ENCODE measurements around the gene ESPNL. TPM values are rescaled to one million over a fixed set of nuclear protein-coding genes. Genes with fewer than 3 reads are reported as not detected.

ESPNL gene
- total and polyA plus RNA-seq, 9 donors, result 0.75 to 3.6 (median 2.0) TPM

- Histone ChIP-seq H3K27ac (ENCODE audit: low read length) (peak overlapping the region; percentile 56), H3K9me3 (replicated peaks; ENCODE audit: control insufficient read depth, low read depth, low read length) (no peaks in the 10 kb centered on the region), H3K27me3 (ENCODE audit: control insufficient read depth, insufficient read depth, low read length) (no peaks in the 10 kb centered on the region), H3K4me1 (ENCODE audit: control insufficient read depth, insufficient read depth, low read length) (peaks cover 67% of the 10 kb centered on the region), H3K36me3 (ENCODE audit: control insufficient read depth, insufficient read depth, low read length) (peaks cover 18% of the 10 kb centered on the region), H3K4me3 (ENCODE audit: low read length) (no peak overlapping the region)
- DNase-seq, result no peak
- 50% methylated on average over 19 of the region's 30 CpGs for WGBS (ENCODE audit: insufficient coverage)
These were observed 42.5 kb downstream of the ESPNL start for GRCh38 chr2:238142382-238143205.

GRCh38 chr2:238143239-238143951 lies 43.3 kb downstream of the ESPNL start:
- peak; percentile 71 for DNase-seq
- Histone ChIP-seq H3K9me3 (replicated peaks; ENCODE audit: control insufficient read depth, low read depth, low read length) (no peaks in the 10 kb centered on the region), H3K27me3 (ENCODE audit: control insufficient read depth, insufficient read depth, low read length) (no peaks in the 10 kb centered on the region), H3K27ac (ENCODE audit: low read length) (peak overlapping the region; percentile 56), H3K4me3 (ENCODE audit: low read length) (no peak overlapping the region), H3K4me1 (ENCODE audit: control insufficient read depth, insufficient read depth, low read length) (peaks cover 67% of the 10 kb centered on the region), H3K36me3 (ENCODE audit: control insufficient read depth, insufficient read depth, low read length) (peaks cover 18% of the 10 kb centered on the region)
- WGBS (ENCODE audit: insufficient coverage), result 49% methylated on average over 10 of the region's 20 CpGs

GRCh38 chr2:238144262-238144661 lies 44.1 kb downstream of the ESPNL start:
- Histone ChIP-seq H3K27me3 (ENCODE audit: control insufficient read depth, insufficient read depth, low read length) (no peaks in the 10 kb centered on the region), H3K4me1 (ENCODE audit: control insufficient read depth, insufficient read depth, low read length) (peaks cover 66% of the 10 kb centered on the region), H3K36me3 (ENCODE audit: control insufficient read depth, insufficient read depth, low read length) (peaks cover 18% of the 10 kb centered on the region), H3K27ac (ENCODE audit: low read length) (peak overlapping the region; percentile 56), H3K9me3 (replicated peaks; ENCODE audit: control insufficient read depth, low read depth, low read length) (no peaks in the 10 kb centered on the region), H3K4me3 (ENCODE audit: low read length) (no peak overlapping the region)
- 40% methylated on average over 1 of the region's 5 CpGs for WGBS (ENCODE audit: insufficient coverage)
- no peak for DNase-seq

GRCh38 chr2:238145046-238145445 lies 44.9 kb downstream of the ESPNL start:
- H3K4me1 ChIP-seq (ENCODE audit: control insufficient read depth, insufficient read depth, low read length), result peaks cover 66% of the 10 kb centered on the region
- no peak overlapping the region for H3K4me3 ChIP-seq (ENCODE audit: low read length)
- H3K27me3 ChIP-seq (ENCODE audit: control insufficient read depth, insufficient read depth, low read length), result no peaks in the 10 kb centered on the region
- peaks cover 18% of the 10 kb centered on the region for H3K36me3 ChIP-seq (ENCODE audit: control insufficient read depth, insufficient read depth, low read length)
- H3K27ac ChIP-seq (ENCODE audit: low read length), result no peak overlapping the region
- no peak for DNase-seq
- H3K9me3 ChIP-seq (replicated peaks; ENCODE audit: control insufficient read depth, low read depth, low read length), result no peaks in the 10 kb centered on the region
- 65% methylated on average over 8 of the region's 12 CpGs for WGBS (ENCODE audit: insufficient coverage)

GRCh38 chr2:238145851-238146250 lies 45.7 kb downstream of the ESPNL start:
- H3K36me3 ChIP-seq (ENCODE audit: control insufficient read depth, insufficient read depth, low read length), result peaks cover 16% of the 10 kb centered on the region
- H3K27ac ChIP-seq (ENCODE audit: low read length), result no peak overlapping the region
- H3K4me1 ChIP-seq (ENCODE audit: control insufficient read depth, insufficient read depth, low read length), result peaks cover 71% of the 10 kb centered on the region
- no peaks in the 10 kb centered on the region for H3K9me3 ChIP-seq (replicated peaks; ENCODE audit: control insufficient read depth, low read depth, low read length)
- 89% methylated on average over 8 of the region's 12 CpGs for WGBS (ENCODE audit: insufficient coverage)
- no peak for DNase-seq
- H3K27me3 ChIP-seq (ENCODE audit: control insufficient read depth, insufficient read depth, low read length), result no peaks in the 10 kb centered on the region
- H3K4me3 ChIP-seq (ENCODE audit: low read length), result no peak overlapping the region

- 67% methylated on average over 4 of the region's 13 CpGs for WGBS (ENCODE audit: insufficient coverage)
- Histone ChIP-seq H3K9me3 (replicated peaks; ENCODE audit: control insufficient read depth, low read depth, low read length) (no peaks in the 10 kb centered on the region), H3K4me1 (ENCODE audit: control insufficient read depth, insufficient read depth, low read length) (peaks cover 71% of the 10 kb centered on the region), H3K4me3 (ENCODE audit: low read length) (no peak overlapping the region), H3K27ac (ENCODE audit: low read length) (no peak overlapping the region), H3K36me3 (ENCODE audit: control insufficient read depth, insufficient read depth, low read length) (peaks cover 9% of the 10 kb centered on the region), H3K27me3 (ENCODE audit: control insufficient read depth, insufficient read depth, low read length) (no peaks in the 10 kb centered on the region)
- no peak for DNase-seq
These were observed 46.9 kb downstream of the ESPNL start for GRCh38 chr2:238146884-238147544.

GRCh38 chr2:238148981-238149380 lies 48.8 kb downstream of the ESPNL start:
- no peaks in the 10 kb centered on the region for H3K27me3 ChIP-seq (ENCODE audit: control insufficient read depth, insufficient read depth, low read length)
- H3K36me3 ChIP-seq (ENCODE audit: control insufficient read depth, insufficient read depth, low read length), result peaks cover 3% of the 10 kb centered on the region
- H3K9me3 ChIP-seq (replicated peaks; ENCODE audit: control insufficient read depth, low read depth, low read length), result no peaks in the 10 kb centered on the region
- 97% methylated on average over 14 of the region's 15 CpGs for WGBS (ENCODE audit: insufficient coverage)
- no peak overlapping the region for H3K4me3 ChIP-seq (ENCODE audit: low read length)
- no peak for DNase-seq
- H3K4me1 ChIP-seq (ENCODE audit: control insufficient read depth, insufficient read depth, low read length), result peaks cover 65% of the 10 kb centered on the region
- H3K27ac ChIP-seq (ENCODE audit: low read length), result peak overlapping the region; percentile 72

- peaks cover 3% of the 10 kb centered on the region for H3K9me3 ChIP-seq (replicated peaks; ENCODE audit: control insufficient read depth, low read depth, low read length)
- H3K27me3 ChIP-seq (ENCODE audit: control insufficient read depth, insufficient read depth, low read length), result no peaks in the 10 kb centered on the region
- 50% methylated on average over 8 of the region's 14 CpGs for WGBS (ENCODE audit: insufficient coverage)
- peak; percentile 89 for DNase-seq
- H3K27ac ChIP-seq (ENCODE audit: low read length), result peak overlapping the region; percentile 91
- H3K4me3 ChIP-seq (ENCODE audit: low read length), result no peak overlapping the region
- peaks cover 69% of the 10 kb centered on the region for H3K4me1 ChIP-seq (ENCODE audit: control insufficient read depth, insufficient read depth, low read length)
- peaks cover 3% of the 10 kb centered on the region for H3K36me3 ChIP-seq (ENCODE audit: control insufficient read depth, insufficient read depth, low read length)
These were observed 49.9 kb downstream of the ESPNL start for GRCh38 chr2:238149841-238150572.

GRCh38 chr2:238150686-238151085 lies 50.5 kb downstream of the ESPNL start:
- Histone ChIP-seq H3K27me3 (ENCODE audit: control insufficient read depth, insufficient read depth, low read length) (no peaks in the 10 kb centered on the region), H3K4me1 (ENCODE audit: control insufficient read depth, insufficient read depth, low read length) (peaks cover 75% of the 10 kb centered on the region), H3K36me3 (ENCODE audit: control insufficient read depth, insufficient read depth, low read length) (peaks cover 3% of the 10 kb centered on the region), H3K4me3 (ENCODE audit: low read length) (no peak overlapping the region), H3K27ac (ENCODE audit: low read length) (peak overlapping the region; percentile 91), H3K9me3 (replicated peaks; ENCODE audit: control insufficient read depth, low read depth, low read length) (peaks cover 3% of the 10 kb centered on the region)
- no peak for DNase-seq
- WGBS (ENCODE audit: insufficient coverage), result 91% methylated on average over 24 of the region's 25 CpGs
